ENCODE results near the gene MADCAM1. TPM values are rescaled to one million over a fixed set of nuclear protein-coding genes. Genes with fewer than 3 reads are reported as not detected.

Gene MADCAM1
- total RNA-seq, 1 donor from 2014 or later, result 0.92 TPM

DNA sequence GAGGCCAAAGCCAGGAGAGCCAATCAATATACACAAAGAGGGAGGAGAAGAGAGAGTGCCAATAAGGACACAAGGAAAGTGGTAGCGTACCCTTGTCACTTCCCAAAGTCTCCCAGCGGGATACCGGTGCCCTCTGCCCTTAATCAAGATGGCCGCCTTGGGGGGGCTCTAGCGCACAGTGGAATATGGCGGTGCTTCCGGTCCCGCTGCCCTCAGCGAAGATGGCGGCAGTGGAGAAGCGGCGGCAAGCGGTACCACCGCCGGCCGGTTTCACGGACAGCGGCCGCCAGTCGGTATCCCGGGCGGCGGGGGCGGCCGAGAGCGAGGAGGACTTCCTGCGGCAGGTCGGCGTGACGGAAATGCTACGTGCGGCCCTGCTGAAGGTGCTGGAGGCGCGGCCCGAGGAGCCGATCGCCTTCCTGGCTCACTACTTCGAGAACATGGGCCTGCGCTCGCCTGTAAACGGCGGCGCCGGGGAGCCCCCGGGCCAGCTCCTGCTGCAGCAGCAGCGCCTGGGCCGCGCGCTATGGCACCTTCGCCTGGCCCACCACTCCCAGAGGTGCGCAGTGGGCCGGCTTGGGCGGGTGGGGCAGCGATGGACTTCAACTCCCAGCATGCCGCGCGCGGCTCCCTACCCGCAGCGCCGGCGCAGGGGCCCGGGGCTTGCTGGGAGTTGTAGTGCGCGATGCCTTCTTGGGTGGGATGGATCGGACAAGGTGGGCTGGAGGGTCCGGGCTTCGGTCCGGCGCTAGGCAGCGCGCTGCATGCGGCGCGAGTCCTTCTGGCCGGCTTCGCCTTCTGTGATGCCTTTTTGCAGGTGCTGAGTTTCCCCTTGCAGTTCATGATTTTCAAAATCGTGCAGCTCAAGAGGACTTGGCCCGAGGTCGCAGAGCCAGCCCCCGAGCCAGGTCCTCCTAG lies 11.3 kb downstream of the MADCAM1 start, which contains the start of gene TPGS1:
Gene TPGS1 (plus strand): TSS at position 212 of the 918 bp plus-strand sequence. CDS start 10 bp downstream, at position 222.
- peak; percentile 94 to 95 for ATAC-seq
- H3K36me3 ChIP-seq, result peaks cover 5% of the 10 kb centered on the region
- no peaks in the 10 kb centered on the region for H3K27me3 ChIP-seq (ENCODE audit: low read depth)
- no peaks in the 10 kb centered on the region for H3K9me3 ChIP-seq
- intact Hi-C loops (cut with DNase I), result no loop called here
- peak within 1 kb of the TSS; percentile 100 for H3K4me3 ChIP-seq
- TF ChIP-seq, protein P1, sequence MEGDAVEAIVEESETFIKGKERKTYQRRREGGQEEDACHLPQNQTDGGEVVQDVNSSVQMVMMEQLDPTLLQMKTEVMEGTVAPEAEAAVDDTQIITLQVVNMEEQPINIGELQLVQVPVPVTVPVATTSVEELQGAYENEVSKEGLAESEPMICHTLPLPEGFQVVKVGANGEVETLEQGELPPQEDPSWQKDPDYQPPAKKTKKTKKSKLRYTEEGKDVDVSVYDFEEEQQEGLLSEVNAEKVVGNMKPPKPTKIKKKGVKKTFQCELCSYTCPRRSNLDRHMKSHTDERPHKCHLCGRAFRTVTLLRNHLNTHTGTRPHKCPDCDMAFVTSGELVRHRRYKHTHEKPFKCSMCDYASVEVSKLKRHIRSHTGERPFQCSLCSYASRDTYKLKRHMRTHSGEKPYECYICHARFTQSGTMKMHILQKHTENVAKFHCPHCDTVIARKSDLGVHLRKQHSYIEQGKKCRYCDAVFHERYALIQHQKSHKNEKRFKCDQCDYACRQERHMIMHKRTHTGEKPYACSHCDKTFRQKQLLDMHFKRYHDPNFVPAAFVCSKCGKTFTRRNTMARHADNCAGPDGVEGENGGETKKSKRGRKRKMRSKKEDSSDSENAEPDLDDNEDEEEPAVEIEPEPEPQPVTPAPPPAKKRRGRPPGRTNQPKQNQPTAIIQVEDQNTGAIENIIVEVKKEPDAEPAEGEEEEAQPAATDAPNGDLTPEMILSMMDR (IDR thresholded peaks at IDR 0.05), result no peak
- DNase-seq, result peak; percentile 95
- H3K27ac ChIP-seq, result peak within 1 kb of the TSS; percentile 97
- peaks cover 42% of the 10 kb centered on the region for H3K4me1 ChIP-seq

DNA sequence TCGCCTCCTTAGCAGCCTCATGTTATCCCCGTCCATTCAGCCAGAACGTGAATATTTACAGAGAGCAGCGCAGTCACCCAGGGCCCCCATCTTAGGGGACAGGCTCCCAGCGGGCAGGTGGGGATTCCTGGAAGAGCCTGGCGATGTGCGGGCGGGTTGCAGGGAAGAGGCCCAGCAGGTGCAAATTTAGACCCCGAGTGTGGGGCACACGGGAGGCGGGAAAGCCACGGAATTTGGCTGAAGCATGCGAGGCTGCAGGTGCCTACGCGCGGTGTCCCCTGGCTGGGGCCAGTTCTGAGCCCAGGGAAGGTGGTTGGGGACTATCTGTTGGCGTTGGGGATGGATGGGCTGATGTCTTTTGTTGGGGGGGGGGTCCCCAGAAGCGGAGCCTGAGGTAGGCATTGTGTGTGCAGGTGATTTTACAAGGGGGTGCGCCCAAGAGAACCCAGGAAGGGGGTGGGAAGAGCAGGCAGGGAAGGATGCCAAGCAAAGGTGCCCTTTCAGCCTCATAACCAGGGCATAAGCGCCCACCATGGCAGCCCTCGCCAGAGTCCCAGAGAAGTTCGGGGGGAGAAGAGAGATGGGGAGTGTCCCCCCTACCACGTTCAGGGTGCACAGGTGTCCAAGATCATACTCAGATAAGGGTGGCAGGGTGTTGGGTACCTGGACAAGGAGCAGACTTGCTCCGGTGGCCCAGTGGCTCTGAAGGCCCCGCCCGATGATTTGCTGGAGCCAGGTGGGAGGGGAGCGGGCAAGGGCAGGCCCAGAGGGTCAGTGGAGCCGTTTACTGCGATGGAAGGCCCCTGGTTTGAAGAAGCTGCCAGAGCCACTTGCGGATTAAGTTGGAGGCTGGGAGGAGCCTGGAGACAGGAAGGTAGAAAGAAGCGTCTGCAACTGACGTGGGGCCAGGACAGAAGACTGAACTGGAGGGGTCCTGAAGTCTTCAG lies 12.2 kb downstream of the MADCAM1 start:
- Histone ChIP-seq H3K4me1 (peaks cover 46% of the 10 kb centered on the region), H3K4me3 (peak overlapping the region; percentile 100), H3K9me3 (no peaks in the 10 kb centered on the region), H3K27ac (peak overlapping the region; percentile 97), H3K36me3 (peaks cover 5% of the 10 kb centered on the region), H3K27me3 (ENCODE audit: low read depth) (no peaks in the 10 kb centered on the region)
- TF ChIP-seq, protein P1 (IDR thresholded peaks at IDR 0.05), result no peak
- ATAC-seq (no peak), DNase-seq (peak; percentile 46)
- intact Hi-C loops (cut with DNase I), result no loop called here

DNA sequence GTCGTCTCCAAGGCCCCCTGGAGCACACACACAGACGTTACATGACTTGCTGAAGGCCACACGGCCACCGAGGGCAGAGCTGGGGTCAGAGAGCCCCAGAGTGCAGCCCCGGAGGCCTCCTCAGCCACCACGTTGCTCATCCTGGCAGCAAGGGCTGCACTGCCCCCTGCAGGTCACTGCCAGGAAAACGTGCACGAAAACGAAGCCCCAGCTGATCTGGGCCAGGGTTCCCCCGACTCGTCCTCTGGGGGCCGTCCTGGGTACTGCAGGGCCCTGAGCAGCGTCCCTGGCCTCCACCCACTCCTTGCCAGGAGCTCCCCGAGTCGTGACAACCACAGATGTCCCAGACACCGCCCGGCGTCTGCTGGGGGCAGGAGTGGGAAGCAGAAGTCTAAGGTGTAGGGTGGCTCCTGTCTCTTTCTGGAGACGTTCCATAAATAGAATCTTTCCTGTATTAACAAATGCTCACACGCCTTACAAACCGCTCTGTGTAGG lies 14.4 kb downstream of the MADCAM1 start:
- Histone ChIP-seq H3K27me3 (ENCODE audit: low read depth) (no peaks in the 10 kb centered on the region), H3K4me3 (peak overlapping the region; percentile 35), H3K4me1 (peaks cover 46% of the 10 kb centered on the region), H3K36me3 (peaks cover 5% of the 10 kb centered on the region), H3K9me3 (no peaks in the 10 kb centered on the region), H3K27ac (peak overlapping the region; percentile 74)
- ATAC-seq, result peak; percentile 5 to 45
- peak; percentile 86 for DNase-seq
- intact Hi-C loops (cut with DNase I), result no loop called here
- TF ChIP-seq, protein P1 (IDR thresholded peaks at IDR 0.05), result peak; percentile 97

DNA sequence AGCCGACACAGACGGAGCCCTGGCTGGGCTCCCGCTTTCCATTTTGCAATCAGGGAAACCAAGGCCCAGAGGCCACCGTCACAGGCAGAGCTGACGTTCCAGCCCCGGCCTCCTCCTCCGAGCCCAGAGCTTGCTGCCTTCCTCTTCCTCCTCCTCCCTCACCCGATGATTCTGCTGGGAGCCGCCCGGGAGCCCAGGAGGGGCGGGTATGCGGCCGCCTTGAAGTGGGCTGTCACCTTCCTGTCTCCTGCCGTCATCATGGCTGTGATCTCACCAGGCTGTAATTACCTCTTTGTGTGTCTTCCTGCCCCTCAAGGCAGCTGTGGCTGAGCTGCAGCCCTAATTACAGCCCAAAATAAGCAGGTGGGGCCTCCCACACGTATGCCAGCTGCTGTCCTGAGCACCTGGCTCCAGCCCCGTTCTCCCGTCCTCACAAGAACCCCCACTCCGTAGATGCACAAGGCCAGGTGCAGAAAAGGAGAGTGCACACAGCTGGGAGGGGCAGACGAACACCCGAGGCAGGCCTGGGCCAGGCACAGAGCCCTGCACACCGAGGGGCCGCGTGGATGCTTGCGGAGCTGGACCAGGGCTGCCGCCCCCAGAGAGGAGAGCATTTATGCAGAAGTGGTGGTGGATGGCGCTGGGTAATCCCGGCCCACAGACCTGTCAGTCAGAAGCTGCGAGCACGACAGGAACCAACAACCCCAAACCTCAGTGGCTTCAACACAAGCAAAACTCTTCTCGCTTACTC lies 15.0 kb downstream of the MADCAM1 start:
- Histone ChIP-seq H3K9me3 (no peaks in the 10 kb centered on the region), H3K4me3 (peak overlapping the region; percentile 35), H3K27ac (peak overlapping the region; percentile 74), H3K4me1 (peaks cover 41% of the 10 kb centered on the region), H3K27me3 (ENCODE audit: low read depth) (no peaks in the 10 kb centered on the region), H3K36me3 (peaks cover 5% of the 10 kb centered on the region)
- TF ChIP-seq, protein P1 (IDR thresholded peaks at IDR 0.05), result no peak
- DNase-seq (no peak), ATAC-seq (no peak)
- intact Hi-C loops (cut with DNase I), result no loop called here

Data from lower lobe of right lung (tissue), 2 donors.